SU-DHL-6 (cell line): ENCODE data around the gene GPR137.
A peak's percentile ranks its signal among the peaks of the same experiment; 100 is the strongest.

Experiments
- H2AFZ ChIP-seq: fragments of 200-600 bp; sonication (generic); 2 replicates; pipeline ENCODE4 v1.6.1; 2014; ENCODE audit warnings: low read depth, mild to moderate bottlenecking, moderate library complexity, mixed read lengths, antibody characterized with exemption, low read length; ENCODE audit not compliant: severe bottlenecking
- H3F3A ChIP-seq: fragments of 200-600 bp; shearing (Covaris generic); 2 replicates; pipeline ENCODE4 v1.6.0; 2016; ENCODE audit warnings: antibody characterized with exemption, mild to moderate bottlenecking; ENCODE audit not compliant: insufficient read depth
- H3K27ac ChIP-seq: fragments of 200-600 bp; sonication (generic); 2 replicates; pipeline ENCODE4 v1.5.1; 2016; ENCODE audit warnings: low read depth, mild to moderate bottlenecking, low read length, moderate library complexity, mixed read lengths
- H3K27me3 ChIP-seq: fragments of 200-600 bp; sonication (generic), shearing (Covaris generic); 2 replicates; pipeline ENCODE4 v1.6.0; 2014; ENCODE audit warnings: mild to moderate bottlenecking, low read length
- H3K36me3 ChIP-seq: fragments of 200-600 bp; sonication (generic); 2 replicates; pipeline ENCODE4 v1.6.1; 2014; ENCODE audit warnings: mild to moderate bottlenecking, low read length, mixed read lengths
- H3K4me2 ChIP-seq: fragments of 300-600, 200-600 bp; shearing (Covaris generic), sonication (generic); 2 replicates; pipeline ENCODE4 v1.6.0; 2014; ENCODE audit warnings: low read length, low read depth, mild to moderate bottlenecking; ENCODE audit not compliant: poor library complexity, severe bottlenecking
- H3K4me3 ChIP-seq: fragments of 200-600 bp; sonication (generic); 2 replicates; pipeline ENCODE4 v1.5.1; 2014; ENCODE audit warnings: antibody characterized with exemption, low read length, mild to moderate bottlenecking, mixed read lengths; ENCODE audit not compliant: insufficient read depth, poor library complexity, severe bottlenecking
- H3K79me2 ChIP-seq: fragments of 200-600 bp; sonication (generic); 2 replicates; pipeline ENCODE4 v1.6.1; 2014; ENCODE audit warnings: mild to moderate bottlenecking, low read length, moderate library complexity; ENCODE audit not compliant: insufficient read depth
- H3K9ac ChIP-seq: fragments of 200-600 bp; sonication (generic); 2 replicates; pipeline ENCODE4 v1.7.0; 2014; ENCODE audit warnings: mild to moderate bottlenecking, low read length
- H3K9me2 ChIP-seq: fragments of 200-600 bp; sonication (generic); replicated peaks from 2 replicates; pipeline ENCODE4 v1.6.1; 2014; ENCODE audit warnings: low read length; ENCODE audit not compliant: insufficient read depth
- H3K9me3 ChIP-seq: fragments of 200-600 bp; sonication (generic); 2 replicates; pipeline ENCODE4 v1.6.1; 2014; ENCODE audit warnings: low read length, mixed read lengths; ENCODE audit not compliant: insufficient read depth
- H4K20me1 ChIP-seq: fragments of 200-600 bp; sonication (generic); 2 replicates; pipeline ENCODE4 v1.6.1; 2014; ENCODE audit warnings: low read depth, mild to moderate bottlenecking, antibody characterized with exemption, low read length, moderate library complexity, mixed read lengths
- EZH2phosphoT487 ChIP-seq: fragments of 200-600 bp; sonication (generic), shearing (Covaris generic); conservative IDR thresholded peaks from 2 replicates; pipeline ENCODE4 v1.6.1; 2018; ENCODE audit warnings: mild to moderate bottlenecking, antibody characterized with exemption, low read length, moderate library complexity, mixed read lengths
- TF ChIP-seq, protein P1 (sequence below): fragments of 200-600 bp; sonication (generic); IDR thresholded peaks from one replicate; pipeline ENCODE4 v1.5.1; 2017; ENCODE audit warnings: antibody characterized with exemption, mild to moderate bottlenecking, low read length, moderate library complexity; ENCODE audit not compliant: insufficient read depth, poor library complexity, severe bottlenecking

The GPR137 gene

GRCh38 chr11:64251753-64252002 is 34.0 kb upstream of the GPR137 start:
- peak overlapping the region; percentile 86 for H2AFZ ChIP-seq
- H3K36me3 ChIP-seq = no peaks in the 10 kb centered on the region

GRCh38 chr11:64252003-64252872 is 33.4 kb upstream of the GPR137 start:
- peak overlapping the region; percentile 97 for H3K4me2 ChIP-seq
- H3F3A ChIP-seq = peaks cover 11% of the 10 kb centered on the region; the same call in 1 of the 2 replicates
- H3K4me3 ChIP-seq = peak overlapping the region; percentile 88
- H4K20me1 ChIP-seq = no peaks in the 10 kb centered on the region
- TF ChIP-seq, protein P1, sequence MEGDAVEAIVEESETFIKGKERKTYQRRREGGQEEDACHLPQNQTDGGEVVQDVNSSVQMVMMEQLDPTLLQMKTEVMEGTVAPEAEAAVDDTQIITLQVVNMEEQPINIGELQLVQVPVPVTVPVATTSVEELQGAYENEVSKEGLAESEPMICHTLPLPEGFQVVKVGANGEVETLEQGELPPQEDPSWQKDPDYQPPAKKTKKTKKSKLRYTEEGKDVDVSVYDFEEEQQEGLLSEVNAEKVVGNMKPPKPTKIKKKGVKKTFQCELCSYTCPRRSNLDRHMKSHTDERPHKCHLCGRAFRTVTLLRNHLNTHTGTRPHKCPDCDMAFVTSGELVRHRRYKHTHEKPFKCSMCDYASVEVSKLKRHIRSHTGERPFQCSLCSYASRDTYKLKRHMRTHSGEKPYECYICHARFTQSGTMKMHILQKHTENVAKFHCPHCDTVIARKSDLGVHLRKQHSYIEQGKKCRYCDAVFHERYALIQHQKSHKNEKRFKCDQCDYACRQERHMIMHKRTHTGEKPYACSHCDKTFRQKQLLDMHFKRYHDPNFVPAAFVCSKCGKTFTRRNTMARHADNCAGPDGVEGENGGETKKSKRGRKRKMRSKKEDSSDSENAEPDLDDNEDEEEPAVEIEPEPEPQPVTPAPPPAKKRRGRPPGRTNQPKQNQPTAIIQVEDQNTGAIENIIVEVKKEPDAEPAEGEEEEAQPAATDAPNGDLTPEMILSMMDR = peak; percentile 38
- no peak for TF ChIP-seq EZH2phosphoT487
- H3K9ac ChIP-seq = peak overlapping the region; percentile 84
- peaks cover 9% of the 10 kb centered on the region; the same call in 1 of the 2 replicates for H3K79me2 ChIP-seq
- no peaks in the 10 kb centered on the region for H3K9me2 ChIP-seq
- H3K36me3 ChIP-seq = no peaks in the 10 kb centered on the region
- H3K27ac ChIP-seq = peak overlapping the region; percentile 21
- H2AFZ ChIP-seq = peak overlapping the region; percentile 86
- H3K9me3 ChIP-seq = no peaks in the 10 kb centered on the region
- H3K27me3 ChIP-seq = no peaks in the 10 kb centered on the region

More at GRCh38 chr11:64251753-64252002, 34.0 kb upstream of the GPR137 start:
- TF ChIP-seq, protein P1 = no peak
- no peak for TF ChIP-seq EZH2phosphoT487
- Histone ChIP-seq H3K79me2 (peaks cover 9% of the 10 kb centered on the region; the same call in 1 of the 2 replicates), H3K9ac (peak overlapping the region; percentile 84), H3K9me3 (no peaks in the 10 kb centered on the region), H3K4me2 (peak overlapping the region; percentile 97), H3K4me3 (peak overlapping the region; percentile 88), H3K27me3 (no peaks in the 10 kb centered on the region), H3K27ac (peak overlapping the region; percentile 21; the same call in 1 of the 2 replicates), H4K20me1 (no peaks in the 10 kb centered on the region), H3F3A (peaks cover 14% of the 10 kb centered on the region; the same call in 1 of the 2 replicates), H3K9me2 (no peaks in the 10 kb centered on the region)

DNA sequence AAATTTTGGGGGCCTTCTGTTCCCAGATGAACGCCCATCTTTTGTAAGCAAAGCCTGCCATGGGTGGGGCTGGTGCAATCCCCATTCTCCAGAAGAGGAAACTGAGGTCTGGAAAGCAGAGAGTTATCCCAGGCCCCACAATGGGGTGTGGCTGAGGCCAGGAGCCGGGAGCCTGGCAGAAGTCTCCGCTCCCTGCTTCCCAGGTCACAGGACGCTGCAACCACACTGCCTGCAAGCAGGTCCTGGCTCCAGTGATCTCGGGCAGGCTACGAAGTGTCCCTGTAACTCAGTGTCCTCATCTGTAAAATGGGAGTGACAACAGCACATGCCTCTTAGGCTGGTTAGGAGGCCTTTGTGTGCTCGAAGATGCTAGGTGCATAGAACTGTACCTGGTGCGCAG is 32.6 kb upstream of the GPR137 start:
- H3F3A ChIP-seq = peaks cover 4% of the 10 kb centered on the region; the same call in 1 of the 2 replicates
- H3K27ac ChIP-seq = peak overlapping the region; percentile 21; the same call in 1 of the 2 replicates
- TF ChIP-seq, protein P1 = no peak
- TF ChIP-seq EZH2phosphoT487 = no peak
- no peaks in the 10 kb centered on the region for H3K9me2 ChIP-seq
- no peak overlapping the region for H3K9ac ChIP-seq
- no peak overlapping the region for H2AFZ ChIP-seq
- no peaks in the 10 kb centered on the region for H3K9me3 ChIP-seq
- H4K20me1 ChIP-seq = no peaks in the 10 kb centered on the region
- H3K4me2 ChIP-seq = peak overlapping the region; percentile 97
- no peaks in the 10 kb centered on the region for H3K27me3 ChIP-seq
- H3K4me3 ChIP-seq = no peak overlapping the region
- H3K36me3 ChIP-seq = no peaks in the 10 kb centered on the region
- H3K79me2 ChIP-seq = peaks cover 9% of the 10 kb centered on the region; the same call in 1 of the 2 replicates
